Measurements from ENCODE around the gene FIBIN.
"Not testable (repeated sequence)": the region's sequence is repeated elsewhere in the genome, so short reads cannot be mapped to it uniquely, and the experiment has no call there.

The FIBIN gene

DNA sequence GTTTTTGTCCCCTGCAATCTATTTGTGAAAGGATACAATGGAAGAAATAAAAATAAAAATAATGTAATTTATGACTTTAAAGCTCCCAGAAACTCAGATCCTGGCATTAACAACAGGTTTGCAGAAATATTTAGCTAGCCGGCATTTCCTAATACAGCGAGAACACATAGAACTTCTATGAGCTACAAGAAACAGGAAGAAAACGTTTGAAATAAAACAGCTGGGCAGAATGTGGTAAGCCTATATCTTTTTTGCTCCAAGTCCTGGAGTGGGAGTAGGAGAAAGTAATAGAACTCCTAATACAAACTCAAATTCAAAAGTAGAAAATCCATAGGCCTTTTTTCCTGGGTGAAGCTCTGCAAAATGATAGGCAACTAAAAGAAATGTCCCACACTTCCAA lies 29.6 kb upstream of the FIBIN start:
- ATAC-seq (no peak), DNase-seq (ENCODE audit: low spot score in 2 of 2) (no peak)
- no peaks in the 10 kb centered on the region for H3K4me1 Mint-ChIP-seq
- no peaks in the 10 kb centered on the region for H3K36me3 Mint-ChIP-seq
- no peak overlapping the region for H3K27ac Mint-ChIP-seq
- peaks cover 4% of the 10 kb centered on the region for H3K9me3 Mint-ChIP-seq
- no peak overlapping the region for H3K4me3 Mint-ChIP-seq

DNA sequence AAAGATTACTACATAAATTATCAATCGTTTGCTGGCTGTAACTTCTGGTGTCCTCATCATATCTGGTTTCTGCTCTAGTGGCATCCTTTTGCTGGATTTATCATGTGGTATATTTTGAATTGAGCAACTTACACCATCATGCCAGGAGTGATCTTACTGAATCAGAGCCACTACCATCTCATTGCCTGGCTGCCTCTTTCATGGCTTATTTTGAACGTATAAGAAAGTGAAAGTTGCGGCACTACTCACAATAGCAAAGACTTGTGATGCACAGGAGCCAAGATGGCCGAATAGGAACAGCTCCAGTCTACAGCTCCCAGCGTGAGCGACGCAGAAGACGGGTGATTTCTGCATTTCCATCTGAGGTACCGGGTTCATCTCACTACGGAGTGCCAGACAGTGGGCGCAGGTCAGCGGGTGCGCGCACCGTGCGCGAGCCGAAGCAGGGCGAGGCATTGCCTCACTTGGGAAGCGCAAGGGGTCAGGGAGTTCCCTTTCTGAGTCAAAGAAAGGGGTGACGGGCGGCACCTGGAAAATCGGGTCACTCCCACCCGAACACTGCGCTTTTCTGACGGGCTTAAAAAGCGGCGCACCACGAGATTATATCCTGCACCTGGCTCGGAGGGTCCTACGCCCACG lies 28.9 kb upstream of the FIBIN start:
- H3K36me3 Mint-ChIP-seq; H3K4me3 Mint-ChIP-seq; H3K4me1 Mint-ChIP-seq; DNase-seq (ENCODE audit: low spot score in 2 of 2); H3K9me3 Mint-ChIP-seq; ATAC-seq; H3K27ac Mint-ChIP-seq: not testable (repeated sequence)

DNA sequence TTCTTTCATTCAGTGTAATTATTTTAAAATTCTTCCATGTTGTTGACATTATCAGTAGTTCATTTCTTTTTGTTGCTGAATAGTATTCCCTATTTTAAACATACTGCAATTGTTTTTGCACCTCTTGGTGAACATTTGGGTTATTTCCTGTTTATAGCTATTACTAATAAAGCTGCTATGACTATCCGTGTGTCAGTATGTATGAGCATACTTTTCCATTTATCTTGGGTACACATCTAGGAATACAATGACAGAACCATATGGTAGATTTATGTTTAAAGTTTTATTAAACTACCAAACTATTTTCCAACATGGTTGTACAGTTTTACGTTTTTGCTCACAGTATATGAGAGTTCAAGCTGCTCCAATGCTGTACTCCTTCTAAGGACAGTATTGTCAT lies 22.0 kb upstream of the FIBIN start:
- Mint-ChIP-seq H3K4me3 (no peak overlapping the region), H3K27ac (no peak overlapping the region), H3K36me3 (no peaks in the 10 kb centered on the region), H3K4me1 (no peaks in the 10 kb centered on the region), H3K9me3 (no peaks in the 10 kb centered on the region)
- no peak for ATAC-seq
- DNase-seq (ENCODE audit: low spot score in 2 of 2) = no peak

DNA sequence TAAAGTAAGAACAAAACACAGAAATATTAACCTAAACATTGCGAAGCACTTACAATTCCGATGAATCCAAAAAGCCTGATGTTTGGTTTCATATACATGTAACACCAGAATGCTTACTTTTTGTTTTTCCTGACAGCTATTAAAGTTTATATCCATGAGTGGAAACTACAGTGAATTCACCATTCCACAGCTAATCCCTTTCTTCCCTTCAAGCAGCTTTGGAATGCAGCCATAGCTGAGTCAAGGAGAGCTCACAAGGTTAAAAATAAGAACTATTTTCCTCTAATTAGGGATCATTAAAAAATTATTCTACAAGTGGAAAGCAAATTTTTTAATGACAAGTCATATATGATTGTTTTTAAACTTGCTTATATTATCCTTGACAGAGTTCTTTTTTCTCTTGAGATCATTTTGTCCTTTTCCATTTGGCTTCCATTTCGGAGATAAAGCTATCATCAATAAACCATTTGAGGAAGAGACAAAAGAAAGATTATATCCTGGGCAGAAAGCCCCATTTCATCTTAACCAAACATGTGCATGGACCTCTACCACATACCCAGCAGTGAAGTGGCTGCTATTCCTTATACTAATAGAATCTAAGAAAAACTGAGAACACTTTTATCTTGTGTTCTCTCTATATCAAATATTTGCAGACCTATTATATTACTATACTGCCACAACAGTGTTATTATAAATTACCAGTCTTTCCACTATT lies 19.7 kb upstream of the FIBIN start:
- Mint-ChIP-seq H3K27ac (no peak overlapping the region), H3K36me3 (no peaks in the 10 kb centered on the region), H3K9me3 (no peaks in the 10 kb centered on the region), H3K4me1 (no peaks in the 10 kb centered on the region), H3K4me3 (no peak overlapping the region)
- DNase-seq (ENCODE audit: low spot score in 2 of 2) (no peak), ATAC-seq (no peak)

DNA sequence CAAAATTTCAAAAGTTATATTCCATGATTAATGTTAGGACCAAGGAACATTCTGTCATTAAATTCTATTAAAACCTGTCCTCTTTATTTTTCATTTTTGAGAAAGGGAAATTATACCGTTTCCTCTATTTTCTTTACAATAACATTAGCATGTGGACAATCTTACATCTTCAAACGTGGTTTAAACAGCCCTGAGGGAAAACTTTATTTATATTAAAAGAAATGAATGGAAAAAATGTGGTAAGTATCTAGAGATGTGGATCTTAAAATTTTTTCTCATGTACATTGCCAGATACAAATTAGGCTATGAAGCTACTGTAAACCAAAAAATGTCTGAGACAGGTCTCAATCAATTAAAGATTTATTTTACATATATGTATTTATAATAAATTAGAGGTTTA lies 18.9 kb upstream of the FIBIN start:
- Mint-ChIP-seq H3K27ac (no peak overlapping the region), H3K36me3 (no peaks in the 10 kb centered on the region), H3K4me1 (no peaks in the 10 kb centered on the region), H3K4me3 (no peak overlapping the region), H3K9me3 (no peaks in the 10 kb centered on the region)
- no peak for ATAC-seq
- DNase-seq (ENCODE audit: low spot score in 2 of 2) = no peak

DNA sequence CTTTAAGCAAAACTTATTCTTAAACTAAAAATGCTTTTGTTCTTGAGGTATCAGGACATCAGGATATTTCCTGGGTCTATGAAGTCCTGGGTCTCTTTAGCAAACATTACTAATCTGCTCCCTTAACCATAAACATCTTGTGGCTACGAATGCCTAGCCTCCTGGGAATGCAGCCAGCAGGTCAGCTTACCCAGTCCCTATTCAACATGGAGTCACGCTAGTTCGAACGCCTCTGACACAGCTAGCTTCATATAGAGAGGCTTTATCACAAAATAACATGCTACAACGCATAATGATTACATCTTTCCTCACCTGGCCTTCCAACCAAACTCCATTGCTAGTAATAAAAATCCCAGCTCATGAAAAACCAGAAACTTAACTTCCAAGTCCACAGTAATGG lies 17.5 kb upstream of the FIBIN start:
- Mint-ChIP-seq H3K27ac (no peak overlapping the region), H3K4me1 (no peaks in the 10 kb centered on the region), H3K9me3 (no peaks in the 10 kb centered on the region), H3K36me3 (no peaks in the 10 kb centered on the region), H3K4me3 (no peak overlapping the region)
- no peak for ATAC-seq
- no peak for DNase-seq (ENCODE audit: low spot score in 2 of 2)

DNA sequence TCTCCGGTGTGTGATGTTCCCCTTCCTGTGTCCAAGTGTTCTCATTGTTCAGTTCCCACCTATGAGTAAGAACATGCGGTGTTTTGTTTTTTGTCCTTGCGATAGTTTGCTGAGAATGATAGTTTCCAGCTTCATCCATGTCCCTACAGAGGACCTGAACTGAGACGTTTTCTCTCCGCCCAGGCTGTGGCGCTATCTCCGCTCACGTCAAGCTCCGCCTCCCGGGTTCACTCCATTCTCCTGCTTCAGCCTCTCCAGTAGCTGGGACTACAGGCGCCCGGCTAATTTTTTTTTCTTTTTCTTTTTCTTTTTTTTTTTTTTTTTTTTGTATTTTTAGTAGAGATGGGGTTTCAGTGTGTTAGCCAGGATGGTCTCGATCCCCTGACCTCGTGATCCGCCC lies 16.7 kb upstream of the FIBIN start:
- not testable (repeated sequence) for DNase-seq (ENCODE audit: low spot score in 2 of 2); H3K36me3 Mint-ChIP-seq; ATAC-seq; H3K9me3 Mint-ChIP-seq; H3K4me1 Mint-ChIP-seq; H3K27ac Mint-ChIP-seq; H3K4me3 Mint-ChIP-seq

DNA sequence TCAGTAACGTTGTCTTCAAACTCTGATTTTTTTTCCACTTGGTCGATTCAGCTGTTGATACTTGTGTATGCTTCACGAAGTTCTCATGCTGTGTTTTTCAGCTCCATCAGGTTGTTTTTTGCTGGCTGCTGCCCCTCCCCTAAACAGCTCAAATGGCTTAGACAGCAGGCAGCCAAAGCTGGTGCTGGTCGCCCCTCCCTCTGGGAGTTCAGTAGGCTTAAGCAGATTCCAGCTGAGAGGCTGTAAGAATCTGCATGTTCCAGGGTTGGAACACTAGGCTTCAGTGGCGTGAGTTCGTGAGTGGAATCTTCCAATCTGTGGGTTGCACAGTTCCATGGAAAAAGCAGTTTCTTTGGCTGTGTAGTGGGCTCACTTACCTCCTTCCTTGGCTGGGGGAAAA lies 10.3 kb upstream of the FIBIN start:
- Mint-ChIP-seq H3K27ac (no peak overlapping the region), H3K9me3 (peaks cover 20% of the 10 kb centered on the region), H3K4me1 (no peaks in the 10 kb centered on the region), H3K36me3 (no peaks in the 10 kb centered on the region), H3K4me3 (no peak overlapping the region)
- ATAC-seq (no peak), DNase-seq (ENCODE audit: low spot score in 2 of 2) (no peak)

DNA sequence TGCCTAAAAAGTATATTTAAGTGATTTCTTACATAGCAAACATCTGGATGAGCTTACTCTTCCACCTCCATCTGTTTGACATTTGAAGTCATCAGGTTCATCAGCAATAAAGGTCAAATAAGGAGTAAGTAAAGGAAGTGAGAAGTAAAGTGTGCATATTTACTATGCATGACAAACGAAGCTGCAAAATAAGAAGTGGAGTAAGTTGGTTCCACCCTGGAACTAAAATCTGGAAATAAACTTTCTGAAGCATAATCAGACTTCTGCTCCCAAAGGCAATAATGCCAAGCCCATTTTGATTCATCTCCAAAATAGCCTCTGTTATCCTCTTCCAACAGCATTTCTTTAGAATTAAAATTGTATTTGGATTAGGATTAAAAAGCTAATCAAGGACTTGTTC lies 8.4 kb upstream of the FIBIN start:
- no peak for ATAC-seq
- Mint-ChIP-seq H3K27ac (no peak overlapping the region), H3K36me3 (no peaks in the 10 kb centered on the region), H3K4me3 (no peak overlapping the region), H3K9me3 (peaks cover 26% of the 10 kb centered on the region), H3K4me1 (no peaks in the 10 kb centered on the region)
- DNase-seq (ENCODE audit: low spot score in 2 of 2) = no peak

DNA sequence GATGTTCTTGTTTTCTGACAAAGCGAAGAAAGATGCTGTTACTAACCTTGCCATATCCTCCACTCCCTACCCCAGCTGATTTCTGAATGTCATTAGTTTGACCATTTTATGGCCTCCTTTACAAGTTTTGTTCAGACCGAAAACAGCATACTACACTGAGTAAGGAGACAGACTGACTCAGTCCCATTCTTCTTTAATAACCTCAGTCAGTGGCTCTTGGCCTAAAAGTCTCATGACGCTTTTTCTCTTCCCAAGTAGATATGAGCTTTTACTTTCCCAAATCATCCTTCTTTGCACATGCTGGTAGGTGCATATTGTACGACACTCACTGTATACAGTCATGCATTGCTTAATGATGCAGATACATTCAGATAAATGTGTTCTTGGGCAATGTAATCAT lies 8.0 kb upstream of the FIBIN start:
- Mint-ChIP-seq H3K27ac (no peak overlapping the region), H3K4me1 (no peaks in the 10 kb centered on the region), H3K4me3 (no peak overlapping the region), H3K36me3 (no peaks in the 10 kb centered on the region), H3K9me3 (peaks cover 26% of the 10 kb centered on the region)
- DNase-seq (ENCODE audit: low spot score in 2 of 2) (no peak), ATAC-seq (no peak)

DNA sequence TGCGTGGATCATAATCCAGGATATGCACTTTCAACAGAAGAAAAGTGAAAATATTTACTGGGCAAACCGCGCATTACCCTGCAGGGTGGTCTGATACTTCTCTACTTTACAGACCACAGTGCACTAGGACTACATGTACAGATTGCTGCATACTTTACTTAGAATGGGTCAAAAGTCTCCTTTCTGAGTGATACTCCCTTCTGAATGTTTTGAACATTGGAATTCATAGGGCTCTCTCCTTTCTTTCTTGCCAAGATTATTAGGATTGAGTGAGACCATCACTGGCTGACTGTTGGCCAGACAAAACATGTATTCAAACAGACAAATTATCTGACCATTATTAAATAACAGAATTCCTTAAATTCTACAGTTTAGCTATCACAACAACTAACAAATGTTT lies 6.6 kb upstream of the FIBIN start:
- no peaks in the 10 kb centered on the region for H3K4me1 Mint-ChIP-seq
- ATAC-seq (no peak), DNase-seq (ENCODE audit: low spot score in 2 of 2) (no peak)
- H3K27ac Mint-ChIP-seq = no peak overlapping the region
- peaks cover 21% of the 10 kb centered on the region for H3K9me3 Mint-ChIP-seq
- no peak overlapping the region for H3K4me3 Mint-ChIP-seq
- no peaks in the 10 kb centered on the region for H3K36me3 Mint-ChIP-seq

DNA sequence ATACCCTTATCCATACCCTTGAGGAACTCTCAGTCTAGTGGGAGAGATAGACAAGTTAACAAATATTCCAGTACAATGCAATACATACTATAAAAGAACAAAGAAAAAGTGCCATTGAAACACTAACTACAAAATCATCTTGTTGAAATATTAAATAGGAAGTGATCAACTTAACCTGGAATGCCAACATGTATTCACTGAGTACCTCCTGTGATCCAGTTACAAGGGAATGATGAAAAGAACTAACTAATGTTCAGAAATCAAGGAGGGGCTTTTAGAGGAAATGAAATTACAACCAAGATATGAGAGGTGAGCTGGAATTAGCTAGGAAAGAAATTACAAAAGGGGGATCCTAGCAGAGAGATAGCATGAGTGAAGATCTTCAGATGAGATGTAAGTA lies 6.2 kb upstream of the FIBIN start:
- Mint-ChIP-seq H3K4me1 (no peaks in the 10 kb centered on the region), H3K4me3 (no peak overlapping the region), H3K9me3 (peaks cover 18% of the 10 kb centered on the region), H3K36me3 (no peaks in the 10 kb centered on the region), H3K27ac (no peak overlapping the region)
- no peak for ATAC-seq
- no peak for DNase-seq (ENCODE audit: low spot score in 2 of 2)

DNA sequence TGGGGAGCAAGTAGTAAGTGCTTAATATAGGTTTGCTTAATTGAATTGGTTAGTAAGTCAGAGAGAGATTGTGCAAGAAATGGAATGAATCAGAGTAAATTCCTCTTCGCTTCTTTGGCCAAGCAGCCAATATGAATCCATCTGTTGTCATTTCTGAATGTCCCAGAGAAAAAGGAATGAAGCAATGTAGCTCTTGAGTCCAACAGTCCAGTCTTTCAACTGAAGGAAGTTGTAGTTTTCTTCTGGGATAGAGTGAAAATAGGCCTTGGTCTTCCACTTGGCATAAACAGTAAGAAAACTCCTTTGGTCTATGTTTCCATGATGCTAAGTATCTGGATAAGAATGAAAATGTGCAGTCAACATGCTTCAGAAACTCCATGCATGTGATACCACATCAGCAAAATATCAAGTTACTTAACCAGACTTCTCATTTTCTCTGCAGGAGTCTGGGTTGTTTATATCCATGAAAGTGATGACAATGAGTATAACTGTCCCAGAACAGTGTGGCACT lies 1.8 kb upstream of the FIBIN start:
- Mint-ChIP-seq H3K9me3 (peaks cover 11% of the 10 kb centered on the region), H3K27ac (no peak overlapping the region), H3K36me3 (no peaks in the 10 kb centered on the region)

DNA sequence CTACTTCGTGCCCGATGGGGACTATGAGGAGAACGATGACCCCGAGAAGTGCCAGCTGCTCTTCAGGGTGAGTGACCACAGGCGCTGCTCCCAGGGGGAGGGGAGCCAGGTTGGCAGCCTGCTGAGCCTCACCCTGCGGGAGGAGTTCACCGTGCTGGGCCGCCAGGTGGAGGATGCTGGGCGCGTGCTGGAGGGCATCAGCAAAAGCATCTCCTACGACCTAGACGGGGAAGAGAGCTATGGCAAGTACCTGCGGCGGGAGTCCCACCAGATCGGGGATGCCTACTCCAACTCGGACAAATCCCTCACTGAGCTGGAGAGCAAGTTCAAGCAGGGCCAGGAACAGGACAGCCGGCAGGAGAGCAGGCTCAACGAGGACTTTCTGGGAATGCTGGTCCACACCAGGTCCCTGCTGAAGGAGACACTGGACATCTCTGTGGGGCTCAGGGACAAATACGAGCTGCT lies 751 bp downstream of the FIBIN start:
- peaks cover 3% of the 10 kb centered on the region for H3K9me3 Mint-ChIP-seq
- no peaks in the 10 kb centered on the region for H3K36me3 Mint-ChIP-seq
- DNase-seq (ENCODE audit: low spot score in 2 of 2) = no peak
- ATAC-seq = no peak
- H3K4me1 Mint-ChIP-seq = no peaks in the 10 kb centered on the region
- H3K27ac Mint-ChIP-seq = no peak overlapping the region
- H3K4me3 Mint-ChIP-seq = no peak overlapping the region

More for the DNA sequence above, 1.8 kb upstream of the FIBIN start:
- Mint-ChIP-seq H3K4me1 (no peaks in the 10 kb centered on the region), H3K4me3 (no peak overlapping the region)
- ATAC-seq (no peak), DNase-seq (ENCODE audit: low spot score in 2 of 2) (no peak)

DNA sequence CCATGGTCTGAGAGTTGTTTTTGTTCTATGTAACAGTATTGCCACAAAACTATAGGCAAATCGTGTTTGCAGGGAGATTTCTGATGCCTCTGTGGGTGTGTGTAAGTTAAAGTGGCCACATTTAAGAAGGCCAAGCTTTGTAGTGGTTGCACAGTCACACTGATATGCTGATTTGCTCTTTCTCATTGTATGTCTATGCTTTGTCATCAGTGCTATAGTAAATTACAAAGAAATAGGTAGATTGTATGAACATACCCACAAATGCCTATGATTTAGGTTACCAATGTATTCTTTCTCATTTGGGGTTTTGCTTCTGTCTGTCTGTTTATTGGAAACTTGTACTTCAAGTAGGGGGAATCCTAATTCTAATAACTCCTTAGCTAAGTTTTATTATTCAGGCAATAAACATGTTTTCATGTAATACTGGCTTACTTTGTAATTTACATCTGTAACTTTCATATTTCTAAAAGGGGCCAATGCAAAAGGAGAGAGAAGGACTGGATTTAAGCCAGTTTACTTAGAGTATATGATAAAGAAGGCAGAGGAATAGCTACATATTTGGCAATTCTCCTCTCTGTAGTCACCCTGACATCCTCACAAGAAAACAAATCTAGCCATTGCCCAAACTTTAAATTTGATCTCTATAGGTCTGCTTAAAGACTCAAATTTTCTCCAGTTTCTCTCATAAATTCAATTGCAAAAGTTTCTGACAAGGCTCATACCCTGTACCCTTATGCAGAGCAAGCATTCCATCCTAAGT lies 2.0 kb downstream of the FIBIN start:
- no peak overlapping the region for H3K27ac Mint-ChIP-seq
- no peak for DNase-seq (ENCODE audit: low spot score in 2 of 2)
- H3K4me1 Mint-ChIP-seq = no peaks in the 10 kb centered on the region
- ATAC-seq = no peak
- peaks cover 2% of the 10 kb centered on the region for H3K9me3 Mint-ChIP-seq
- no peaks in the 10 kb centered on the region for H3K36me3 Mint-ChIP-seq
- H3K4me3 Mint-ChIP-seq = no peak overlapping the region

DNA sequence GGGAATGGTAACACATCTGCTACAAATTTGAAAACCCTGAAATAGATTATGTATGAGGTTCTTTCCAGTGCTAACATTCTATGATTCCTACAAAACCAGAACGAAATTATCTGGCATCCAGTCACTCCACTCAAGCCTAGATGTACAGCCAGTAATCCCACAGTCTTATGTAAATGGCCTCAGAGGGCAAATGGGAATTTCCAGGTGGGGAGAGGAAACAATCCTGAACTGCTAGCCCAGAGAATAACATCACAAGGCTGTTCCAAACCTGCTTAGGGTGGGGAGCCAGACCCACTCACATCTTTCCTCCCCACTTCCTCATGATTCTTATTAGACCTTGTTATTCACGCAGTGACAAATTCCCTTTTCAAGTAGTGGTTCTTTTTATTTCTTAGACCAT lies 3.5 kb downstream of the FIBIN start:
- H3K27ac Mint-ChIP-seq = no peak overlapping the region
- H3K4me3 Mint-ChIP-seq = no peak overlapping the region
- ATAC-seq (no peak), DNase-seq (ENCODE audit: low spot score in 2 of 2) (no peak)
- H3K4me1 Mint-ChIP-seq = no peaks in the 10 kb centered on the region
- H3K9me3 Mint-ChIP-seq = peaks cover 2% of the 10 kb centered on the region
- no peaks in the 10 kb centered on the region for H3K36me3 Mint-ChIP-seq
